Astrocyte (in vitro differentiated cells and primary cell): ENCODE measurements around the gene CST3.

ENCODE experiments used
- CTCF ChIP-seq: IDR thresholded peaks from 2 replicates; pipeline ENCODE4 v1.5.1; 2011; ENCODE audit warnings: low read depth, mild to moderate bottlenecking, inconsistent platforms, low read length, moderate library complexity; ENCODE audit not compliant: insufficient read depth
- EZH2 ChIP-seq: IDR thresholded peaks from 2 replicates; pipeline ENCODE4 v1.6.1; 2012; ENCODE audit warnings: mild to moderate bottlenecking, low read length, inconsistent platforms; ENCODE audit not compliant: insufficient read depth

DNA sequence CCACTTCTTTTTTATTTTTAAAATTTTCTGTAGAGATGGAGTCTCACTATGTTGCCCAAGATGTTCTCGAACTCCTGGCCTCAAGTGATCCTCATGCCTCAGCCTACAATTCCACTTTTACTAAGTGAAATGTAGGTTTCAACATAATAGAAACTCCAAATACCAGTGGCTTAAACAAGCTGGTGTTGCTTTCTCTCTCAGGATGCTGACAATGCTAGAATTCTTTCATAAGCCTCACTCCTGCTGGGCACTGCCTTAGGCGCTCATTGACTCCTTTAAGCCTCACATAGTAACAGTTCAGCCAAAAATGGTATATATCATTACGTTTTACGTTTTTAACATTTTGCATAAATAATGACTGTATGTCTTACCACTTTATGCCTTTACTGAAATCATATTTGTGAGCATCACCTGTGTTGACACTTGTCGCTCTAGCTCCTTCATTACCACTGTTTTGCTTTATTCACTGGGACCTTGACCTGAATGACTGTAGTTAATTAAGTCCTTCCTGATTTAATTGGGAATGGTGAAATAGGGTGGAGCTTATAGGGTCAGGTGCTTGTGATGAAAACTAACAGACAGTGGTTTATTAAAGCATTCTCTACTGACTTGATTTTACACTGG, 28.2 kb downstream of the CST3 start:
- TF ChIP-seq CTCF = no peak
- no peak for TF ChIP-seq EZH2
